Activated CD8-positive, alpha-beta T cell treated with anti-CD3 and anti-CD28 coated beads for 36 hours (primary cell): ENCODE measurements around the gene GSS. TPM values are rescaled to one million over a fixed set of nuclear protein-coding genes. Genes with fewer than 3 reads are reported as not detected.

Experiments used
- ATAC-seq: fragments of 200-7000 bp; cut with Tn5 transposase; one replicate; pipeline ENCODE4 v1.10.0; 2021; ENCODE audit warnings: mild to moderate bottlenecking, moderate library complexity
- CTCF ChIA-PET: fragments of 350-600 bp; sonication (Branson Sonifier 250); formaldehyde crosslinking; loops from one replicate; lab custom pipeline; 2021; ENCODE audit warnings: antibody characterized with exemption; lab: Charles Lee
- POLR2A ChIA-PET: fragments of 350-600 bp; sonication (Branson Sonifier 250); formaldehyde crosslinking; loops from one replicate; lab custom pipeline; 2021; ENCODE audit warnings: antibody characterized with exemption; lab: Charles Lee
- DNase-seq: peaks from one replicate; pipeline ENCODE4 v3.0.0-alpha.2; 2020
- H3K27ac Mint-ChIP-seq: one replicate; pipeline ENCODE4 v1.8.0; 2021; ENCODE audit warnings: mild to moderate bottlenecking, mixed read lengths
- H3K27me3 Mint-ChIP-seq: one replicate; pipeline ENCODE4 v1.8.0; 2021; ENCODE audit warnings: mixed read lengths
- H3K36me3 Mint-ChIP-seq: one replicate; pipeline ENCODE4 v1.8.0; 2021; ENCODE audit warnings: low read depth, mixed read lengths
- H3K4me1 Mint-ChIP-seq: one replicate; pipeline ENCODE4 v1.8.0; 2021; ENCODE audit warnings: low read depth, mixed read lengths
- H3K4me3 Mint-ChIP-seq: one replicate; pipeline ENCODE4 v1.8.0; 2021; ENCODE audit warnings: mild to moderate bottlenecking, moderate library complexity, mixed read lengths
- H3K9me3 Mint-ChIP-seq: one replicate; pipeline ENCODE4 v1.8.0; 2021; ENCODE audit warnings: mixed read lengths
- intact Hi-C: fragments of 100-400 bp; cut with micrococcal nuclease; formaldehyde crosslinking; loops from one replicate; pipeline ENCODE4 v1.10.0; 2022
- total RNA-seq, 2 experiments: library from RNA; stranded (reverse); gene quantifications; one replicate each; pipeline ENCODE4 v1.2.3, GENCODE V29; 2021
- TF ChIP-seq, protein P1 (sequence below): fragments of 200-600 bp; IDR thresholded peaks from one replicate; pipeline ENCODE4 v1.8.0; 2022; ENCODE audit warnings: antibody characterized with exemption, mild to moderate bottlenecking

Gene GSS
- total RNA-seq, 2 experiments from 2014 or later, result 50.9 to 52.7 TPM

GRCh38 chr20:34887023-34887422 lies 68.6 kb downstream of the GSS start:
- TF ChIP-seq, protein P1, sequence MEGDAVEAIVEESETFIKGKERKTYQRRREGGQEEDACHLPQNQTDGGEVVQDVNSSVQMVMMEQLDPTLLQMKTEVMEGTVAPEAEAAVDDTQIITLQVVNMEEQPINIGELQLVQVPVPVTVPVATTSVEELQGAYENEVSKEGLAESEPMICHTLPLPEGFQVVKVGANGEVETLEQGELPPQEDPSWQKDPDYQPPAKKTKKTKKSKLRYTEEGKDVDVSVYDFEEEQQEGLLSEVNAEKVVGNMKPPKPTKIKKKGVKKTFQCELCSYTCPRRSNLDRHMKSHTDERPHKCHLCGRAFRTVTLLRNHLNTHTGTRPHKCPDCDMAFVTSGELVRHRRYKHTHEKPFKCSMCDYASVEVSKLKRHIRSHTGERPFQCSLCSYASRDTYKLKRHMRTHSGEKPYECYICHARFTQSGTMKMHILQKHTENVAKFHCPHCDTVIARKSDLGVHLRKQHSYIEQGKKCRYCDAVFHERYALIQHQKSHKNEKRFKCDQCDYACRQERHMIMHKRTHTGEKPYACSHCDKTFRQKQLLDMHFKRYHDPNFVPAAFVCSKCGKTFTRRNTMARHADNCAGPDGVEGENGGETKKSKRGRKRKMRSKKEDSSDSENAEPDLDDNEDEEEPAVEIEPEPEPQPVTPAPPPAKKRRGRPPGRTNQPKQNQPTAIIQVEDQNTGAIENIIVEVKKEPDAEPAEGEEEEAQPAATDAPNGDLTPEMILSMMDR, result no peak
- ChIA-PET CTCF (interaction anchor here (3.8 kb wide), 1 partner anchor 14 kb away, joined by 24 read pairs; the partner anchor contains the start of gene GGT7), POLR2A (interaction anchor here (1.0 kb wide), 1 partner anchor 42 kb away, joined by 3 read pairs; no protein-coding TSS in a partner anchor)
- H3K27me3 Mint-ChIP-seq, result no peaks in the 10 kb centered on the region
- DNase-seq (no peak), ATAC-seq (no peak)
- intact Hi-C loops, result no loop called here
- peaks cover 3% of the 10 kb centered on the region for H3K36me3 Mint-ChIP-seq
- peaks cover 36% of the 10 kb centered on the region for H3K4me1 Mint-ChIP-seq
- no peak overlapping the region for H3K27ac Mint-ChIP-seq
- no peaks in the 10 kb centered on the region for H3K9me3 Mint-ChIP-seq
- no peak overlapping the region for H3K4me3 Mint-ChIP-seq

- ATAC-seq (no peak), DNase-seq (no peak)
- Mint-ChIP-seq H3K9me3 (no peaks in the 10 kb centered on the region), H3K27ac (no peak overlapping the region), H3K36me3 (peaks cover 4% of the 10 kb centered on the region), H3K27me3 (no peaks in the 10 kb centered on the region), H3K4me3 (no peak overlapping the region), H3K4me1 (peaks cover 28% of the 10 kb centered on the region)
- intact Hi-C loops, result no loop called here
- CTCF ChIA-PET, result interaction anchor here (3.8 kb wide), 1 partner anchor 13 kb away, joined by 24 read pairs; the partner anchor contains the start of gene GGT7
- TF ChIP-seq, protein P1, result no peak
- POLR2A ChIA-PET, result no interaction called here
Observed at GRCh38 chr20:34886122-34886521, 69.5 kb downstream of the GSS start.

DNA sequence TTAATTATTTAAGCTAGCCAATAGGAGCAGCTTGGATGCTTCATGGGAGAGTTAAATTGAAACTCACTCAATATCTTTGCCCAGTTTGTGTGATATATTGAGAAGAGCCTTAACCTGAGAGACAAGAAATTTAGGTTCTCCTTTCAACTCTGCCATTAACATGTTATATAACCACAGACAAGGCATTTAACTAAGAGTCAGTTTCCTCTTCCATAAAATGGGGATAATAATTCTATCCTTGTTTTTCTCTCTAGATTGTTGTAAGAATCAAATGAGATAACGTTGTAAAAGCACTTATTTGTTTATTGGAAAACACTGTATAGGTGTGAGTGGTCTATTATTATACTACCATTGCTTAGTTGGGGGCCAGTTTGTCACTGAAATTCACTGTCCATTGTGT lies 71.3 kb downstream of the GSS start:
- TF ChIP-seq, protein P1, result no peak
- Mint-ChIP-seq H3K36me3 (peaks cover 4% of the 10 kb centered on the region), H3K9me3 (no peaks in the 10 kb centered on the region), H3K27me3 (no peaks in the 10 kb centered on the region), H3K4me1 (peaks cover 13% of the 10 kb centered on the region), H3K4me3 (no peak overlapping the region), H3K27ac (no peak overlapping the region)
- no peak for ATAC-seq
- ChIA-PET POLR2A (interaction anchor here (0.6 to 1.1 kb wide), 2 partner anchors 20 to 367 kb away, joined by 3 read pairs; no protein-coding TSS in a partner anchor), CTCF (interaction anchor here (0.8 to 2.1 kb wide), 3 partner anchors 10 to 72 kb away, joined by 3 to 8 read pairs (median 3); partner anchors contain the start of genes GSS and MYH7B)
- no peak for DNase-seq
- intact Hi-C loops, result no loop called here

DNA sequence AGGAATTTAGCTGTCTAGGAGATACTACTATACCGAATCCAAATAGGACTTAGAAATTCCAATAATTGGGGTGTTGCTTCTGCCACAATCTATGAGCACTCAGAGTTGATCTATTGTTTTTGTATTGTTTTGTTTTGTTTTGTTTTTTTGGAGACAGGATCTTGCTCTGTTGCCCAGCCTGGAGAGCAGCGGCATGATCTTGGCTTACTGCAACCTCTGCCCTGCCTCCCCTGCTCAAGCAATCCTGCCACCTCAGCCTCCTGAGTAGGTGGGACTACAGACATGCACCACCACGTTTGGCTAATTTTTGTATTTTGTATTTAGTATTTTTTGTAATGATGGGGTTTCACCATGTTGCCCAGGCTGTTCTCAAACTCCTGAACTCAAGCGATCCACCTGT lies 71.8 kb downstream of the GSS start:
- Mint-ChIP-seq H3K4me1 (peaks cover 13% of the 10 kb centered on the region), H3K27ac (no peak overlapping the region), H3K36me3 (peaks cover 4% of the 10 kb centered on the region), H3K4me3 (no peak overlapping the region), H3K27me3 (no peaks in the 10 kb centered on the region), H3K9me3 (no peaks in the 10 kb centered on the region)
- ATAC-seq (no peak), DNase-seq (no peak)
- ChIA-PET CTCF (interaction anchor here (0.8 to 2.1 kb wide), 4 partner anchors 10 to 72 kb away, joined by 3 to 8 read pairs (median 3); partner anchors contain the start of genes GSS and MYH7B), POLR2A (interaction anchor here (0.6 kb wide), 1 partner anchor 367 kb away, joined by 3 read pairs; no protein-coding TSS in a partner anchor)
- intact Hi-C loops, result no loop called here
- TF ChIP-seq, protein P1, result no peak

DNA sequence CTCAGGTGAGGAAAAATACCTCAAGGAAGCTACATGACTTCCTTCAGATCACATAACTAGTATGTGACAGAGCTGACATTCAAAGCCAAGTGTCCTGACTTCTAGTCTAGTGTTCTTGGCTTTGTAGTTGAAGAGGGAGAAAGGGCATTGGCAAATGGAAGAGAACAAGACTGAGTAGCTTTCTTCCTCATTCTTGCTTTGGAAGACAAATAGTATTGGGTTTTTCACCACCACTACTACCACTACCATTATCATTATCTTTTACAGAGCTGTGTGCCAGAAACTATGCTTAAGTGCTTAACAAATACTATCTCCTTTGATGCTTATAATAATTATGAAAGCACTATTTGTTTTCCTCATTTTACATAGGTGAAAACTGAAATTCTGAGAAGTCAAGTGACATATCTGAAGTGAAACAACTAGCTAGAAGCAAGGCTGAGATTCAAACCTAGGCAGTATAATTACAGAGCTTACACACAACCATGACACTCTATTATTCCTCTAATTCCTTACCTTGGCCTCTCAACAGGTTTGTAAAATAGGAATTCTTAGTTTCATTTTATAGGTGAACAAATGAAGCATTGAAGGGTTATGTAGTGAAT lies 72.4 kb downstream of the GSS start:
- H3K36me3 Mint-ChIP-seq, result peaks cover 4% of the 10 kb centered on the region
- TF ChIP-seq, protein P1, result no peak
- no peaks in the 10 kb centered on the region for H3K27me3 Mint-ChIP-seq
- H3K27ac Mint-ChIP-seq, result no peak overlapping the region
- ATAC-seq (no peak), DNase-seq (no peak)
- no peaks in the 10 kb centered on the region for H3K9me3 Mint-ChIP-seq
- POLR2A ChIA-PET, result no interaction called here
- H3K4me3 Mint-ChIP-seq, result no peak overlapping the region
- intact Hi-C loops, result no loop called here
- CTCF ChIA-PET, result interaction anchor here (1.1 to 2.1 kb wide), 3 partner anchors 9 to 14 kb away, joined by 3 to 8 read pairs (median 3); no protein-coding TSS in a partner anchor
- H3K4me1 Mint-ChIP-seq, result peaks cover 13% of the 10 kb centered on the region
